ENCODE measurements around the gene GIMAP7. TPM values are rescaled to one million over a fixed set of nuclear protein-coding genes. Genes with fewer than 3 reads are reported as not detected.

GIMAP7 gene
- total RNA-seq, 1 donor from 2014 or later = not detected

- no peak for TF ChIP-seq CTCF (conservative IDR thresholded peaks at IDR 0.05)
- H3K27ac Mint-ChIP-seq (ENCODE audit: unreplicated experiment) = no peak overlapping the region
- H3K36me3 Mint-ChIP-seq (ENCODE audit: low read depth) = peaks cover 2% of the 10 kb centered on the region
- H3K4me1 Mint-ChIP-seq = no peaks in the 10 kb centered on the region
- DNase-seq (ENCODE audit: low read depth, low spot score) = no peak
- H3K9me3 Mint-ChIP-seq = peaks cover 12% of the 10 kb centered on the region
- peaks cover 14% of the 10 kb centered on the region for H3K27me3 Mint-ChIP-seq (ENCODE audit: low read depth)
- H3K4me3 Mint-ChIP-seq = no peak overlapping the region
These were observed 45.8 kb downstream of the GIMAP7 start for GRCh38 chr7:150560486-150560885.

- Mint-ChIP-seq H3K9me3 (peaks cover 12% of the 10 kb centered on the region), H3K27ac (ENCODE audit: unreplicated experiment) (no peak overlapping the region), H3K36me3 (ENCODE audit: low read depth) (no peaks in the 10 kb centered on the region), H3K4me1 (no peaks in the 10 kb centered on the region), H3K27me3 (ENCODE audit: low read depth) (peaks cover 16% of the 10 kb centered on the region), H3K4me3 (no peak overlapping the region)
- no peak for TF ChIP-seq CTCF (conservative IDR thresholded peaks at IDR 0.05)
- DNase-seq (ENCODE audit: low read depth, low spot score) = no peak
These were observed 48.2 kb downstream of the GIMAP7 start for GRCh38 chr7:150562919-150563318.

GRCh38 chr7:150564006-150564405, 49.3 kb downstream of the GIMAP7 start:
- TF ChIP-seq CTCF (conservative IDR thresholded peaks at IDR 0.05) = no peak
- no peak for DNase-seq (ENCODE audit: low read depth, low spot score)
- peaks cover 12% of the 10 kb centered on the region for H3K9me3 Mint-ChIP-seq
- H3K4me1 Mint-ChIP-seq = no peaks in the 10 kb centered on the region
- H3K4me3 Mint-ChIP-seq = no peak overlapping the region
- H3K27me3 Mint-ChIP-seq (ENCODE audit: low read depth) = peaks cover 16% of the 10 kb centered on the region
- H3K36me3 Mint-ChIP-seq (ENCODE audit: low read depth) = no peaks in the 10 kb centered on the region
- no peak overlapping the region for H3K27ac Mint-ChIP-seq (ENCODE audit: unreplicated experiment)

GRCh38 chr7:150564566-150564965, 49.9 kb downstream of the GIMAP7 start:
- peaks cover 10% of the 10 kb centered on the region for H3K9me3 Mint-ChIP-seq
- peaks cover 16% of the 10 kb centered on the region for H3K27me3 Mint-ChIP-seq (ENCODE audit: low read depth)
- no peak overlapping the region for H3K4me3 Mint-ChIP-seq
- DNase-seq (ENCODE audit: low read depth, low spot score) = no peak
- TF ChIP-seq CTCF (conservative IDR thresholded peaks at IDR 0.05) = no peak
- no peaks in the 10 kb centered on the region for H3K4me1 Mint-ChIP-seq
- H3K27ac Mint-ChIP-seq (ENCODE audit: unreplicated experiment) = no peak overlapping the region
- H3K36me3 Mint-ChIP-seq (ENCODE audit: low read depth) = no peaks in the 10 kb centered on the region

- Mint-ChIP-seq H3K9me3 (peaks cover 6% of the 10 kb centered on the region), H3K4me3 (no peak overlapping the region), H3K27me3 (ENCODE audit: low read depth) (peaks cover 16% of the 10 kb centered on the region), H3K4me1 (no peaks in the 10 kb centered on the region), H3K36me3 (ENCODE audit: low read depth) (no peaks in the 10 kb centered on the region), H3K27ac (ENCODE audit: unreplicated experiment) (no peak overlapping the region)
- DNase-seq (ENCODE audit: low read depth, low spot score) = no peak
- TF ChIP-seq CTCF (conservative IDR thresholded peaks at IDR 0.05) = no peak
These were observed 50.6 kb downstream of the GIMAP7 start for GRCh38 chr7:150565239-150565638.

GRCh38 chr7:150566123-150566522, 51.5 kb downstream of the GIMAP7 start:
- Mint-ChIP-seq H3K27ac (ENCODE audit: unreplicated experiment) (no peak overlapping the region), H3K4me1 (no peaks in the 10 kb centered on the region), H3K9me3 (peaks cover under 1% of the 10 kb centered on the region), H3K27me3 (ENCODE audit: low read depth) (peaks cover 13% of the 10 kb centered on the region), H3K36me3 (ENCODE audit: low read depth) (no peaks in the 10 kb centered on the region), H3K4me3 (no peak overlapping the region)
- TF ChIP-seq CTCF (conservative IDR thresholded peaks at IDR 0.05) = no peak
- DNase-seq (ENCODE audit: low read depth, low spot score) = no peak

All from neural crest cell (in vitro differentiated cells).